ENCODE data around the gene KNSTRN.
A peak's percentile ranks its signal among the peaks of the same experiment; 100 is the strongest.

KNSTRN gene

GRCh38 chr15:40382580-40383456 lies at the start of gene KNSTRN:
Gene KNSTRN, plus strand, starts transcription at chr15:40382721. Its CDS starts 115 bp downstream, at chr15:40382836.
- Histone ChIP-seq H3K9ac (peak within 1 kb of the TSS; percentile 85 to 96 (median 92)), H3K27ac (peak within 1 kb of the TSS; percentile 64 to 94 (median 87)), H3K4me1 (peaks cover 17 to 39% (median 22%) of the 10 kb centered on the region in 10 experiments), H3K27me3 (no peaks in the 10 kb centered on the region), H3K4me2 (peak within 1 kb of the TSS; percentile 76 to 96 (median 86)), H3K36me3 (peaks cover 21 to 38% (median 31%) of the 10 kb centered on the region in 11 experiments), H3K4me3 (peak within 1 kb of the TSS; percentile 86 to 97 (median 89)), H4K20me1 (no peaks in the 10 kb centered on the region), H3K9me3 (replicated peaks in 1 of 11) (peaks cover 9 to 25% (median 21%) of the 10 kb centered on the region in 11 experiments; a peak in 21 of 22 replicates)
- no peak for TF ChIP-seq Cebpa-rat (IDR thresholded peaks at IDR 0.05)

GRCh38 chr15:40333922-40334492 lies 48.5 kb upstream of the KNSTRN start:
- H3K27ac ChIP-seq, result peak overlapping the region; percentile 60 to 95 (median 80)
- H3K9me3 ChIP-seq (replicated peaks in 1 of 11), result no peaks in the 10 kb centered on the region
- no peaks in the 10 kb centered on the region for H4K20me1 ChIP-seq
- peaks cover 94 to 100% (median 98%) of the 10 kb centered on the region in 10 experiments for H3K4me1 ChIP-seq
- no peak for TF ChIP-seq Cebpa-rat (IDR thresholded peaks at IDR 0.05)
- H3K9ac ChIP-seq, result peak overlapping the region; percentile 52 to 90 (median 69)
- peak overlapping the region; percentile 82 to 98 (median 95) for H3K4me2 ChIP-seq
- peak overlapping the region in 9 of 10 experiments; percentile 1 to 56 (median 35); a peak in 11 of 20 replicates for H3K4me3 ChIP-seq
- H3K36me3 ChIP-seq, result peaks cover 0 to 38% (median 0%) of the 10 kb centered on the region in 11 experiments; a peak in 4 of 22 replicates
- no peaks in the 10 kb centered on the region for H3K27me3 ChIP-seq

GRCh38 chr15:40334541-40334940 lies 48.0 kb upstream of the KNSTRN start:
- TF ChIP-seq Cebpa-rat (IDR thresholded peaks at IDR 0.05), result no peak
- no peaks in the 10 kb centered on the region for H3K9me3 ChIP-seq (replicated peaks in 1 of 11)
- peak overlapping the region; percentile 82 to 98 (median 95) for H3K4me2 ChIP-seq

DNA sequence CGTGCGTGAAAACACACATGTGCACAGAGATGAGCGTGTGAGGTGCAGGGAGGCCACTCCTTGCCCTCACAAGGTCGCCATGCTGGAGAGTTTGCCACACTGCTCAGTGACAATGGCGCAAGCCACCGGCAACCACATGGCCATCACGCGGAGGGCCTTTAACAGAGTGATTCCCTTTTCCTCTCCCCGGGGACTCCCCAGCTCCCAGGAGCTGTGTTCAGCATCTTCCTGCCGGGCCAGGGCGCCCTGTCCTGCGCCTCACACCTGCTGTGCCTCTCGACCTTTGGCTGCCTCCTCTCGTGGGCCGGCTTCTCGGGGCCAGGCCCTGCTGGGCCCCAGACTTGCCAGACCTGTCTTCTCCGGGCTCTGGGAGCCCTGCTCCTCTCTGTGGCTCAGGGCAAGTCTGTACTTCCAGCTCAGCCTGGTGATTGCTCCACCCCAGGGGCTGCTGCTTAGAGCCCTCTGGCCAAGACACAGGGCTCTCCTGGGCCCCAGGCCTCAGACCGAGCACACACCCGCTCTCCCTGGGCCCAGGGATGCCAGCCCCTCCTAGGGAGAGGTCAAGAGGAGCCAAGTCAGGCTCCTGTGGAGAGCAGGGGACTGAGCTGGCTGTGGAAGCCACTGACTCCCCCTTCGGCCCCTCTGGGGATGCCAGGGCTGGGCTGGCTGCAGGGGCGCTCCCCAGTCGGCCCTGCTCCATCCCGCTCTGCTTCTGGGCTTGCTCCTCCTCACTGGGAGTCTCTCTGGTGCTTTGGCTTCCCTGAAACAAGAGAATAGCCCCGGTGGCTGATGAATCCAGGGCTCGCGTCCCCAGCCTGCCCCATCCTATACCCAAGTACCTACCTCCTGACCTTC lies 47.4 kb upstream of the KNSTRN start:
- no peak; a peak in 1 of 22 replicates for TF ChIP-seq Cebpa-rat (IDR thresholded peaks at IDR 0.05)
- H3K9ac ChIP-seq, result peak overlapping the region; percentile 52 to 80 (median 69); a peak in 21 of 22 replicates
- H3K27me3 ChIP-seq, result no peaks in the 10 kb centered on the region
- no peaks in the 10 kb centered on the region for H4K20me1 ChIP-seq
- H3K36me3 ChIP-seq, result peaks cover 0 to 33% (median 0%) of the 10 kb centered on the region in 11 experiments; a peak in 4 of 22 replicates
- peak overlapping the region in 2 of 10 experiments; percentile 6 to 43; a peak in 5 of 20 replicates for H3K4me3 ChIP-seq
- peaks cover 98 to 100% (median 100%) of the 10 kb centered on the region in 10 experiments for H3K4me1 ChIP-seq
- peak overlapping the region; percentile 82 to 98 (median 95) for H3K4me2 ChIP-seq
- H3K9me3 ChIP-seq (replicated peaks in 1 of 11), result no peaks in the 10 kb centered on the region
- peak overlapping the region; percentile 60 to 90 (median 80) for H3K27ac ChIP-seq

More at GRCh38 chr15:40334541-40334940, 48.0 kb upstream of the KNSTRN start:
- no peaks in the 10 kb centered on the region for H3K27me3 ChIP-seq
- peak overlapping the region; percentile 52 to 80 (median 69) for H3K9ac ChIP-seq
- peaks cover 0 to 36% (median 0%) of the 10 kb centered on the region in 11 experiments; a peak in 4 of 22 replicates for H3K36me3 ChIP-seq
- peak overlapping the region in 3 of 10 experiments; percentile 4 to 43 (median 6); a peak in 5 of 20 replicates for H3K4me3 ChIP-seq
- peaks cover 98 to 100% (median 100%) of the 10 kb centered on the region in 10 experiments for H3K4me1 ChIP-seq
- peak overlapping the region; percentile 60 to 90 (median 80) for H3K27ac ChIP-seq
- no peaks in the 10 kb centered on the region for H4K20me1 ChIP-seq

- Histone ChIP-seq H3K4me2 (peak overlapping the region; percentile 82 to 98 (median 95)), H3K27ac (peak overlapping the region in 9 of 11 experiments; percentile 63 to 90 (median 80); a peak in 11 of 22 replicates), H3K36me3 (peaks cover 0 to 28% (median 0%) of the 10 kb centered on the region in 11 experiments; a peak in 4 of 22 replicates), H3K4me3 (peak overlapping the region in 8 of 10 experiments; percentile 1 to 49 (median 31); a peak in 12 of 20 replicates), H3K9ac (peak overlapping the region in 10 of 11 experiments; percentile 11 to 71 (median 62); a peak in 11 of 22 replicates), H4K20me1 (no peaks in the 10 kb centered on the region), H3K4me1 (peaks cover 98 to 100% (median 100%) of the 10 kb centered on the region in 10 experiments), H3K27me3 (no peaks in the 10 kb centered on the region), H3K9me3 (replicated peaks in 1 of 11) (no peaks in the 10 kb centered on the region)
- no peak for TF ChIP-seq Cebpa-rat (IDR thresholded peaks at IDR 0.05)
These were observed 46.4 kb upstream of the KNSTRN start for GRCh38 chr15:40335938-40336743.

- peak overlapping the region in 5 of 11 experiments; percentile 10 to 86 (median 19); a peak in 4 of 22 replicates for H3K27ac ChIP-seq
- H3K4me3 ChIP-seq, result peak overlapping the region in 8 of 10 experiments; percentile 1 to 49 (median 31); a peak in 12 of 20 replicates
- peak overlapping the region in 10 of 11 experiments; percentile 6 to 71 (median 45); a peak in 11 of 22 replicates for H3K9ac ChIP-seq
- H3K27me3 ChIP-seq, result no peaks in the 10 kb centered on the region
- H3K4me1 ChIP-seq, result peaks cover 95 to 100% (median 100%) of the 10 kb centered on the region in 10 experiments
- H3K4me2 ChIP-seq, result peak overlapping the region; percentile 82 to 98 (median 95)
- no peaks in the 10 kb centered on the region for H3K9me3 ChIP-seq (replicated peaks in 1 of 11)
- H4K20me1 ChIP-seq, result no peaks in the 10 kb centered on the region
- H3K36me3 ChIP-seq, result peaks cover 0 to 23% (median 0%) of the 10 kb centered on the region in 11 experiments; a peak in 4 of 22 replicates
- TF ChIP-seq Cebpa-rat (IDR thresholded peaks at IDR 0.05), result no peak
These were observed 45.8 kb upstream of the KNSTRN start for GRCh38 chr15:40336744-40337122.

GRCh38 chr15:40337597-40337996 lies 44.9 kb upstream of the KNSTRN start:
- H3K9ac ChIP-seq, result peak overlapping the region in 9 of 11 experiments; percentile 5 to 71 (median 43); a peak in 9 of 22 replicates
- TF ChIP-seq Cebpa-rat (IDR thresholded peaks at IDR 0.05), result no peak
- peaks cover 0 to 18% (median 0%) of the 10 kb centered on the region in 11 experiments; a peak in 1 of 22 replicates for H3K36me3 ChIP-seq
- peak overlapping the region in 3 of 11 experiments; percentile 11 to 45 (median 19); a peak in 3 of 22 replicates for H3K27ac ChIP-seq
- peaks cover 87 to 99% (median 96%) of the 10 kb centered on the region in 10 experiments for H3K4me1 ChIP-seq
- H3K4me3 ChIP-seq, result peak overlapping the region in 5 of 10 experiments; percentile 24 to 49 (median 30); a peak in 7 of 20 replicates
- peak overlapping the region; percentile 82 to 98 (median 95) for H3K4me2 ChIP-seq
- H4K20me1 ChIP-seq, result no peaks in the 10 kb centered on the region
- H3K9me3 ChIP-seq (replicated peaks in 1 of 11), result no peaks in the 10 kb centered on the region
- H3K27me3 ChIP-seq, result no peaks in the 10 kb centered on the region
